IMR-90 (cell line): Measurements from ENCODE around the gene PEX5. TPM values are rescaled to one million over a fixed set of nuclear protein-coding genes. Genes with fewer than 3 reads are reported as not detected.

Experiments used
- ATAC-seq: fragments of 200-7000 bp; cut with Tn5 transposase; 2 replicates; pipeline ENCODE4 v1.9.1; 2020; ENCODE audit warnings: low read depth, mild to moderate bottlenecking, moderate library complexity
- BruUV-seq: library from RNA; stranded (reverse); fragments of 400-500 nt; replicated peaks from 2 replicates; lab custom pipeline; 2021; lab: Mats Ljungman, UMichigan
- CTCF ChIA-PET: fragments of 300-600 bp; formaldehyde crosslinking; extraction: SDS; loops from one replicate; lab custom pipeline; 2021; ENCODE audit warnings: antibody characterized with exemption; lab: Yijun Ruan, JAX
- POLR2A ChIA-PET: fragments of 300-600 bp; sonication (Branson Sonifier 250); formaldehyde crosslinking; loops from one replicate; lab custom pipeline; 2022; ENCODE audit warnings: antibody characterized with exemption; ENCODE audit not compliant: unreplicated experiment; lab: Charles Lee
- DNase-seq: peaks from one replicate; pipeline ENCODE4 v3.0.0; 2013
- H2AFZ ChIP-seq: replicated peaks from 2 replicates; pipeline ENCODE3; 2013; ENCODE audit warnings: low read length, mild to moderate bottlenecking; ENCODE audit not compliant: poor library complexity
- H2AK5ac ChIP-seq: 2 replicates; pipeline ENCODE4 v1.6.1; 2013; ENCODE audit warnings: low read depth, low read length, inconsistent platforms
- H2AK9ac ChIP-seq: replicated peaks from 2 replicates; pipeline ENCODE3; 2013; ENCODE audit warnings: mild to moderate bottlenecking, low read depth, low read length, moderate library complexity; ENCODE audit not compliant: poor library complexity
- H2BK120ac ChIP-seq: 2 replicates; pipeline ENCODE4 v1.6.1; 2013; ENCODE audit warnings: low read depth, low read length, inconsistent platforms
- H2BK15ac ChIP-seq: 3 replicates; pipeline ENCODE4 v1.6.1; 2013; ENCODE audit warnings: low read depth, low read length, inconsistent platforms
- H2BK20ac ChIP-seq: 2 replicates; pipeline ENCODE4 v1.6.1; 2013; ENCODE audit warnings: low read depth, mild to moderate bottlenecking, inconsistent platforms, low read length, moderate library complexity
- H2BK5ac ChIP-seq: 2 replicates; pipeline ENCODE4 v1.6.1; 2013; ENCODE audit warnings: mild to moderate bottlenecking, low read depth, low read length, inconsistent platforms; ENCODE audit not compliant: poor library complexity, severe bottlenecking
- H3K14ac ChIP-seq: replicated peaks from 2 replicates; pipeline ENCODE4 v1.6.1; 2013; ENCODE audit warnings: low read depth, low read length, inconsistent platforms
- H3K18ac ChIP-seq: 2 replicates; pipeline ENCODE4 v1.6.1; 2013; ENCODE audit warnings: low read depth, low read length, control low read depth
- H3K23ac ChIP-seq: 2 replicates; pipeline ENCODE4 v1.6.1; 2013; ENCODE audit warnings: low read depth, low read length, inconsistent platforms
- H3K27ac ChIP-seq: 2 replicates; pipeline ENCODE4 v1.5.1; 2013; ENCODE audit warnings: mild to moderate bottlenecking, control low read depth, low read length; ENCODE audit not compliant: insufficient read depth
- H3K27me3 ChIP-seq: 2 replicates; pipeline ENCODE4 v1.6.1; 2013; ENCODE audit warnings: low read length; ENCODE audit not compliant: control insufficient read depth, insufficient read depth
- H3K36me3 ChIP-seq: 2 replicates; pipeline ENCODE4 v1.6.1; 2013; ENCODE audit warnings: low read length, mixed read lengths; ENCODE audit not compliant: control insufficient read depth, insufficient read depth
- H3K4ac ChIP-seq: 2 replicates; pipeline ENCODE4 v1.6.1; 2013; ENCODE audit warnings: low read depth, low read length, inconsistent platforms
- H3K4me1 ChIP-seq: 2 replicates; pipeline ENCODE4 v1.6.1; 2013; ENCODE audit warnings: low read length, mixed read lengths; ENCODE audit not compliant: control insufficient read depth, insufficient read depth
- H3K4me2 ChIP-seq: 2 replicates; pipeline ENCODE4 v1.6.1; 2013; ENCODE audit warnings: low read depth, mild to moderate bottlenecking, control low read depth, low read length, moderate library complexity
- H3K4me3 ChIP-seq: 2 replicates; pipeline ENCODE4 v1.5.1; 2013; ENCODE audit warnings: low read depth, mild to moderate bottlenecking, control low read depth, low read length, moderate library complexity; ENCODE audit not compliant: insufficient read depth
- H3K56ac ChIP-seq: 2 replicates; pipeline ENCODE4 v1.6.1; 2013; ENCODE audit warnings: low read length, inconsistent platforms; ENCODE audit not compliant: insufficient read depth; ENCODE audit errors: extremely low read depth
- H3K79me1 ChIP-seq, 2 experiments: 2 replicates each; pipeline ENCODE4 v1.6.1; 2013; ENCODE audit warnings: low read length in 2 of 2, inconsistent platforms in 1 of 2, low read depth in 1 of 2
- H3K9ac ChIP-seq: 2 replicates; pipeline ENCODE4 v1.6.1; 2013; ENCODE audit warnings: low read depth, low read length, control low read depth
- H3K9me1 ChIP-seq: 2 replicates; pipeline ENCODE4 v1.6.1; 2013; ENCODE audit warnings: low read length, inconsistent platforms; ENCODE audit not compliant: insufficient read depth
- H3K9me3 ChIP-seq: 2 replicates; pipeline ENCODE4 v1.6.1; 2013; ENCODE audit warnings: low read length; ENCODE audit not compliant: control insufficient read depth, insufficient read depth
- H4K20me1 ChIP-seq: 2 replicates; pipeline ENCODE4 v1.6.1; 2013; ENCODE audit warnings: low read length, inconsistent platforms; ENCODE audit not compliant: insufficient read depth
- H4K5ac ChIP-seq: 2 replicates; pipeline ENCODE4 v1.6.1; 2013; ENCODE audit warnings: mild to moderate bottlenecking, low read depth, low read length, control low read depth
- H4K8ac ChIP-seq, 2 experiments: 2 replicates each; pipeline ENCODE4 v1.6.1; 2013; ENCODE audit warnings: low read depth in 2 of 2, low read length in 2 of 2, control low read depth in 1 of 2, inconsistent platforms in 1 of 2
- H4K91ac ChIP-seq: 2 replicates; pipeline ENCODE4 v1.6.1; 2013; ENCODE audit warnings: low read depth, low read length, inconsistent platforms; ENCODE audit not compliant: insufficient read depth
- BHLHE40 ChIP-seq: fragments of 150-350 bp; IDR thresholded peaks from 2 replicates; pipeline ENCODE4 v1.6.1; 2016; ENCODE audit warnings: mild to moderate bottlenecking, low read depth, low read length
- CEBPB ChIP-seq: IDR thresholded peaks from 2 replicates; pipeline ENCODE4 v1.6.1; 2012; ENCODE audit warnings: low read depth, low read length, improper control_type of control experiment
- CHD1 ChIP-seq: IDR thresholded peaks from 2 replicates; pipeline ENCODE4 v1.6.1; 2012; ENCODE audit warnings: low read depth, low read length, improper control_type of control experiment
- FOS ChIP-seq: fragments of 150-350 bp; IDR thresholded peaks from 2 replicates; pipeline ENCODE4 v1.6.1; 2016; ENCODE audit warnings: low read depth, low read length
- MAFK ChIP-seq: IDR thresholded peaks from 2 replicates; pipeline ENCODE4 v1.6.1; 2012; ENCODE audit warnings: low read depth, low read length, improper control_type of control experiment
- MXI1 ChIP-seq: IDR thresholded peaks from 2 replicates; pipeline ENCODE4 v1.6.1; 2012; ENCODE audit warnings: low read depth, mild to moderate bottlenecking, low read length, moderate library complexity, borderline replicate concordance
- NFE2L2 ChIP-seq: fragments of 150-350 bp; IDR thresholded peaks from 2 replicates; pipeline ENCODE4 v1.6.1; 2016; ENCODE audit warnings: low read depth, mild to moderate bottlenecking, low read length
- POLR2A ChIP-seq: IDR thresholded peaks from 2 replicates; pipeline ENCODE4 v1.6.1; 2012; ENCODE audit warnings: mild to moderate bottlenecking, low read depth, low read length
- RAD21 ChIP-seq: IDR thresholded peaks from 2 replicates; pipeline ENCODE4 v1.6.1; 2012; ENCODE audit warnings: low read length, improper control_type of control experiment
- RCOR1 ChIP-seq: IDR thresholded peaks from 2 replicates; pipeline ENCODE4 v1.6.1; 2012; ENCODE audit warnings: mild to moderate bottlenecking, low read length, improper control_type of control experiment; ENCODE audit not compliant: insufficient replicate concordance
- RFX5 ChIP-seq: IDR thresholded peaks from 2 replicates; pipeline ENCODE4 v1.8.0; 2012; ENCODE audit warnings: low read depth, mild to moderate bottlenecking, low read length, moderate library complexity
- SMC3 ChIP-seq: fragments of 150-350 bp; IDR thresholded peaks from 2 replicates; pipeline ENCODE4 v1.6.1; 2016; ENCODE audit warnings: low read depth, mild to moderate bottlenecking, antibody characterized with exemption, low read length, moderate library complexity
- WGBS, 2 experiments: methylation state at CpG; one replicate each; pipeline versions ENCODE4 v1.1.5 to v1.1.7; 2013; ENCODE audit warnings: missing lambda C conversion rate in 2 of 2; ENCODE audit not compliant: insufficient read length in 1 of 2; ENCODE audit errors: extremely low coverage in 2 of 2; 5-methylcytosine and 5-hydroxymethylcytosine counted together
- dilution Hi-C: fragments of 300-500 bp; cut with HindIII; formaldehyde crosslinking; loops from one replicate; pipeline ENCODE4 v1.14.3; 2018; ENCODE audit warnings: low sequenced_read_pairs; ENCODE audit not compliant: unreplicated experiment
- in situ Hi-C: fragments of 300-500 bp; cut with MboI; formaldehyde crosslinking; loops from 3 replicates; pipeline ENCODE4 v1.14.3; 2019; ENCODE audit warnings: low sequenced_read_pairs, inconsistent platforms, mixed read lengths
- intact Hi-C: fragments of 100-400 bp; cut with micrococcal nuclease; formaldehyde crosslinking; loops from 2 replicates; pipeline ENCODE4 v1.10.0; 2022
- polyA plus RNA-seq, 3 experiments: library from polyadenylated mRNA; depleted of rRNA; stranded (reverse); fragments of >200 nt; gene quantifications; 2 replicates each; pipeline ENCODE4 v1.2.3, GENCODE V29; 2012; ENCODE audit warnings: low replicate concordance in 1 of 3
- total RNA-seq: library from RNA; depleted of rRNA; stranded (reverse); fragments of >200 nt; gene quantifications from 2 replicates; pipeline ENCODE4 v1.2.3, GENCODE V29; 2012
- TF ChIP-seq, protein P1 (sequence below): fragments of 150-350 bp; IDR thresholded peaks from 2 replicates; pipeline ENCODE4 v1.6.1; 2016; ENCODE audit warnings: low read depth, mild to moderate bottlenecking, low read length, moderate library complexity, borderline replicate concordance
- TF ChIP-seq, protein P2 (sequence below): conservative IDR thresholded peaks from 2 replicates; pipeline ENCODE4 v1.5.1; 2012; ENCODE audit warnings: mild to moderate bottlenecking, low read depth, low read length, improper control_type of control experiment

Gene PEX5
- total and polyA plus RNA-seq, 2 of the 4 experiments (the other 2 are of a cell fraction) = 14.4 to 18.3 TPM

DNA sequence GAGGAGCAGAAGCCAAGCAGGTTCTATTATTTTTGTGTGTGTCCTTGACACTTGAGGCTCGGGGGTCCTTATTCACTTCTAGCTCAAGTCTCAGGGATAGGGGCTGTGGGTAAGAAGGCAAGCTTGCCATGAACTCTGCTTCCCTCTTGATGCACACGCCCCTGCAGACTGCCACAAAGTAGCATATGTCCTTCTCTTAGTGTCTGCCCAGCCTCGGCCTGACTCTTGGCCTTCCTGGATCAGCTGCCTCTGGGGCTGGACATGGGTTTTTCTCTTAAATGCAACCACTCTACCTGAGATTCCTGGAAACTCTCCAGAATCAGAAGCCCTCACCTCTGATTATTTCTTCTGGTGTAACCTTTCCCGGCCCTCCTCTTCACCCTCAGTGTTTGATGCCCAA, 28.2 kb upstream of the PEX5 start:
- Histone ChIP-seq H2BK120ac (no peak overlapping the region), H2AFZ (no peak overlapping the region), H2AK5ac (no peak overlapping the region), H3K79me1 (no peaks in the 10 kb centered on the region), H3K9me3 (peaks cover 3% of the 10 kb centered on the region; the same call in 1 of the 2 replicates), H2BK20ac (no peak overlapping the region), H3K4me1 (no peaks in the 10 kb centered on the region), H2BK5ac (no peak overlapping the region), H3K4me2 (no peak overlapping the region), H4K20me1 (no peaks in the 10 kb centered on the region), H4K91ac (no peak overlapping the region), H3K9ac (no peak overlapping the region), H3K56ac (no peak overlapping the region), H3K23ac (no peak overlapping the region), H3K18ac (no peak overlapping the region), H2AK9ac (no peak overlapping the region), H3K4me3 (no peak overlapping the region), H3K4ac (no peak overlapping the region), H4K8ac (no peak overlapping the region), H3K27ac (no peak overlapping the region), H3K14ac (no peak overlapping the region), H3K9me1 (no peaks in the 10 kb centered on the region), H3K36me3 (peaks cover 3% of the 10 kb centered on the region; the same call in 1 of the 2 replicates), H2BK15ac (no peak overlapping the region), H3K27me3 (peaks cover 16% of the 10 kb centered on the region), H4K5ac (no peak overlapping the region)
- intact Hi-C loops (no loop called here), dilution Hi-C loops (no loop called here), in situ Hi-C loops (no loop called here)
- POLR2A ChIA-PET = no interaction called here
- ATAC-seq = no peak
- no peak for DNase-seq
- BruUV-seq = no TSS peak
- WGBS, 2 experiments = 76% methylated on average over 2 of the region's 4 CpGs; no CpG with 5 or more reads in 1 of the 2 experiments
- TF ChIP-seq FOS (no peak), MAFK (no peak), CHD1 (no peak), MXI1 (no peak), NFE2L2 (no peak), POLR2A (no peak), RCOR1 (no peak), CEBPB (no peak), RFX5 (no peak), SMC3 (no peak), RAD21 (no peak), BHLHE40 (no peak)
- TF ChIP-seq, protein P1, sequence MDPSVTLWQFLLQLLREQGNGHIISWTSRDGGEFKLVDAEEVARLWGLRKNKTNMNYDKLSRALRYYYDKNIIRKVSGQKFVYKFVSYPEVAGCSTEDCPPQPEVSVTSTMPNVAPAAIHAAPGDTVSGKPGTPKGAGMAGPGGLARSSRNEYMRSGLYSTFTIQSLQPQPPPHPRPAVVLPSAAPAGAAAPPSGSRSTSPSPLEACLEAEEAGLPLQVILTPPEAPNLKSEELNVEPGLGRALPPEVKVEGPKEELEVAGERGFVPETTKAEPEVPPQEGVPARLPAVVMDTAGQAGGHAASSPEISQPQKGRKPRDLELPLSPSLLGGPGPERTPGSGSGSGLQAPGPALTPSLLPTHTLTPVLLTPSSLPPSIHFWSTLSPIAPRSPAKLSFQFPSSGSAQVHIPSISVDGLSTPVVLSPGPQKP = no peak
- TF ChIP-seq, protein P2, sequence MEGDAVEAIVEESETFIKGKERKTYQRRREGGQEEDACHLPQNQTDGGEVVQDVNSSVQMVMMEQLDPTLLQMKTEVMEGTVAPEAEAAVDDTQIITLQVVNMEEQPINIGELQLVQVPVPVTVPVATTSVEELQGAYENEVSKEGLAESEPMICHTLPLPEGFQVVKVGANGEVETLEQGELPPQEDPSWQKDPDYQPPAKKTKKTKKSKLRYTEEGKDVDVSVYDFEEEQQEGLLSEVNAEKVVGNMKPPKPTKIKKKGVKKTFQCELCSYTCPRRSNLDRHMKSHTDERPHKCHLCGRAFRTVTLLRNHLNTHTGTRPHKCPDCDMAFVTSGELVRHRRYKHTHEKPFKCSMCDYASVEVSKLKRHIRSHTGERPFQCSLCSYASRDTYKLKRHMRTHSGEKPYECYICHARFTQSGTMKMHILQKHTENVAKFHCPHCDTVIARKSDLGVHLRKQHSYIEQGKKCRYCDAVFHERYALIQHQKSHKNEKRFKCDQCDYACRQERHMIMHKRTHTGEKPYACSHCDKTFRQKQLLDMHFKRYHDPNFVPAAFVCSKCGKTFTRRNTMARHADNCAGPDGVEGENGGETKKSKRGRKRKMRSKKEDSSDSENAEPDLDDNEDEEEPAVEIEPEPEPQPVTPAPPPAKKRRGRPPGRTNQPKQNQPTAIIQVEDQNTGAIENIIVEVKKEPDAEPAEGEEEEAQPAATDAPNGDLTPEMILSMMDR = no peak
- CTCF ChIA-PET = interaction anchor here (1.2 kb wide), 1 partner anchor 16 kb away, joined by 3 read pairs; no protein-coding TSS in a partner anchor
